K562 (cell line): ENCODE data around the gene AGAP1. TPM values are rescaled to one million over a fixed set of nuclear protein-coding genes. Genes with fewer than 3 reads are reported as not detected.

Experiments
- ATAC-seq: fragments of 200-7000 bp; cut with Tn5 transposase; 3 replicates; pipeline ENCODE4 v1.9.1; 2020; ENCODE audit warnings: moderate library complexity
- BruUV-seq: library from RNA; stranded (reverse); fragments of 400-500 nt; replicated peaks from 2 replicates; lab custom pipeline; 2021; lab: Mats Ljungman, UMichigan
- CTCF ChIA-PET: fragments of 300-600 bp; formaldehyde crosslinking; extraction: SDS; loops from one replicate; lab custom pipeline; 2021; ENCODE audit warnings: low intra/inter-chr PET ratio; lab: Yijun Ruan, JAX
- POLR2A ChIA-PET: fragments of 300-600, 350-650 bp; sonication (Branson Sonifier 250); formaldehyde crosslinking; extraction: SDS; loops from one replicate; lab custom pipeline; 2021; ENCODE audit warnings: antibody characterized with exemption, inconsistent platforms; lab: Yijun Ruan, JAX
- DNase-seq, 4 experiments: peaks; one replicate each; pipeline versions ENCODE4 v3.0.0 to v3.0.0-alpha.2; 2011 to 2018; ENCODE audit warnings: low spot score in 3 of 4, mixed read lengths in 3 of 4; ENCODE audit errors: extremely low read depth in 1 of 4
- FAIRE-seq: peaks from 2 replicates; lab custom pipeline; 2011; peaks lifted over from hg19 to GRCh38; lab: Jason Lieb, UNC
- H2AFZ ChIP-seq: 2 replicates; pipeline ENCODE4 v1.6.0; 2011; ENCODE audit warnings: low read depth, low read length, control low read depth, inconsistent platforms
- H3K27ac ChIP-seq: fragments of 200-600 bp; 3 replicates; pipeline ENCODE4 v1.8.0; 2011; ENCODE audit warnings: low read depth, mild to moderate bottlenecking, control low read depth, inconsistent platforms, low read length, moderate library complexity, mixed read lengths; ENCODE audit errors: extremely low read depth
- H3K27me3 ChIP-seq, 2 experiments: fragments of 300-600 bp in 1 of 2; 2 replicates in 1 of 2; 3 replicates in 1 of 2; pipeline versions ENCODE4 v1.6.0 to v1.8.0; 2011; ENCODE audit warnings: inconsistent platforms in 2 of 2, low read length in 2 of 2, mild to moderate bottlenecking in 1 of 2, mixed read lengths in 1 of 2, moderate library complexity in 1 of 2; ENCODE audit not compliant: control insufficient read depth in 2 of 2, insufficient read depth in 2 of 2
- H3K36me3 ChIP-seq: fragments of 300-600 bp; 3 replicates; pipeline ENCODE4 v1.8.0; 2011; ENCODE audit warnings: mild to moderate bottlenecking, low read length, inconsistent platforms; ENCODE audit not compliant: control insufficient read depth, insufficient read depth
- H3K4me1 ChIP-seq, 2 experiments: fragments of 200-600 bp in 1 of 2; replicated peaks in 1 of 2; 2 replicates in 1 of 2; 3 replicates in 1 of 2; pipeline versions ENCODE4 v1.5.1 to v1.8.0; 2011; ENCODE audit warnings: inconsistent platforms in 2 of 2, low read length in 2 of 2, mild to moderate bottlenecking in 1 of 2, mixed read lengths in 1 of 2, moderate library complexity in 1 of 2; ENCODE audit not compliant: control insufficient read depth in 2 of 2, insufficient read depth in 2 of 2
- H3K4me2 ChIP-seq: 2 replicates; pipeline ENCODE4 v1.6.1; 2011; ENCODE audit warnings: low read length, control low read depth, inconsistent platforms, mixed read lengths; ENCODE audit not compliant: insufficient read depth
- H3K4me3 ChIP-seq: fragments of 200-600 bp; sonication (generic), shearing (Covaris generic); 2 replicates; pipeline ENCODE4 v1.5.1; 2016; ENCODE audit warnings: control low read depth, inconsistent platforms
- H3K79me2 ChIP-seq: fragments of 200-600 bp; 3 replicates; pipeline ENCODE4 v1.8.0; 2011; ENCODE audit warnings: low read length, inconsistent platforms; ENCODE audit not compliant: control insufficient read depth, insufficient read depth
- H3K9ac ChIP-seq, 2 experiments: 2 replicates each; pipeline versions ENCODE4 v1.6.0 to v1.6.1; 2011; ENCODE audit warnings: low read depth in 2 of 2, low read length in 2 of 2, control low read depth in 1 of 2, inconsistent platforms in 1 of 2, mild to moderate bottlenecking in 1 of 2, mixed read lengths in 1 of 2; ENCODE audit not compliant: insufficient read depth in 1 of 2
- H3K9me1 ChIP-seq: one replicate; pipeline ENCODE4 v1.6.0; 2011; ENCODE audit warnings: inconsistent platforms, mild to moderate bottlenecking, low read length, moderate library complexity; ENCODE audit not compliant: control insufficient read depth, insufficient read depth
- H3K9me3 ChIP-seq: replicated peaks from 2 replicates; pipeline ENCODE4 v1.5.1; 2011; ENCODE audit warnings: low read depth, low read length, inconsistent platforms; ENCODE audit not compliant: control insufficient read depth, insufficient read depth
- H4K20me1 ChIP-seq: replicated peaks from 2 replicates; pipeline ENCODE4 v1.6.1; 2011; ENCODE audit warnings: low read length, inconsistent platforms, mixed read lengths; ENCODE audit not compliant: control insufficient read depth, insufficient read depth
- CBFB ChIP-seq: sonication (generic); formaldehyde crosslinking; IDR thresholded peaks from 2 replicates; pipeline ENCODE4 v1.4.0; 2020; ENCODE audit warnings: mild to moderate bottlenecking, missing genetic modification reagents
- EHMT2 ChIP-seq: fragments of 450-650 bp; IDR thresholded peaks from 2 replicates; pipeline ENCODE4 v1.6.1; 2018; ENCODE audit warnings: antibody characterized with exemption
- GATA2 ChIP-seq: sonication (generic); formaldehyde crosslinking; IDR thresholded peaks from 2 replicates; pipeline ENCODE4 v1.4.0; 2020; ENCODE audit warnings: mild to moderate bottlenecking, missing genetic modification reagents
- HDAC8 ChIP-seq: fragments of 450-650 bp; IDR thresholded peaks from 2 replicates; pipeline ENCODE4 v1.6.1; 2016; ENCODE audit warnings: mild to moderate bottlenecking, missing genetic modification characterization, moderate library complexity, missing compliant biosample characterization
- L3MBTL2 ChIP-seq: fragments of 450-650 bp; IDR thresholded peaks from 2 replicates; pipeline ENCODE4 v1.6.1; 2016; ENCODE audit warnings: mild to moderate bottlenecking, moderate library complexity
- MYNN ChIP-seq, 2 experiments: sonication (generic); formaldehyde crosslinking in 1 of 2; IDR thresholded peaks; 2 replicates each; pipeline versions ENCODE4 v1.5.0 to v1.6.1; 2016 to 2020; ENCODE audit warnings: antibody characterized with exemption in 1 of 2, missing genetic modification reagents in 1 of 2
- NCOA4 ChIP-seq: fragments of 450-650 bp; IDR thresholded peaks from 2 replicates; pipeline ENCODE4 v1.6.1; 2018; ENCODE audit warnings: mild to moderate bottlenecking; ENCODE audit not compliant: partially characterized antibody
- NFYB ChIP-seq: IDR thresholded peaks from 2 replicates; pipeline ENCODE4 v1.6.1; 2011; ENCODE audit warnings: mild to moderate bottlenecking, moderate library complexity; ENCODE audit not compliant: insufficient read length; ENCODE audit errors: extremely low read depth
- PML ChIP-seq: IDR thresholded peaks from 2 replicates; pipeline ENCODE4 v1.6.1; 2012; ENCODE audit warnings: low read length, inconsistent platforms
- POLR2G ChIP-seq: fragments of 200-400 bp; formaldehyde crosslinking; IDR thresholded peaks from 2 replicates; pipeline ENCODE4 v1.6.1; 2017; ENCODE audit warnings: low read depth, mild to moderate bottlenecking, antibody characterized with exemption, low read length, moderate library complexity
- SMAD3 ChIP-seq: fragments of 450-650 bp; formaldehyde crosslinking; conservative IDR thresholded peaks from 2 replicates; pipeline ENCODE4 v1.4.0; 2020; ENCODE audit warnings: mild to moderate bottlenecking
- TAF9B ChIP-seq: fragments of 450-650 bp; IDR thresholded peaks from 2 replicates; pipeline ENCODE4 v1.6.1; 2018; ENCODE audit warnings: mild to moderate bottlenecking; ENCODE audit not compliant: partially characterized antibody
- ZC3H4 ChIP-seq: sonication (generic); formaldehyde crosslinking; IDR thresholded peaks from 2 replicates; pipeline ENCODE4 v1.9.0; 2021; ENCODE audit warnings: missing genetic modification reagents, borderline replicate concordance
- WGBS: fragments of 100-300 bp; shearing (Covaris generic); methylation state at CpG from one replicate; pipeline ENCODE4 v1.1.6; 2016; ENCODE audit warnings: low coverage, mixed read lengths; ENCODE audit not compliant: insufficient coverage; ENCODE audit errors: missing lambda C conversion rate; 5-methylcytosine and 5-hydroxymethylcytosine counted together
- in situ Hi-C: fragments of 300-500 bp; cut with MboI; formaldehyde crosslinking; loops from 4 replicates; pipeline ENCODE4 v1.15.0; 2018; ENCODE audit warnings: inconsistent platforms, mixed read lengths
- intact Hi-C: fragments of 100-400 bp; cut with micrococcal nuclease; formaldehyde crosslinking; loops from 2 replicates; pipeline ENCODE4 v1.14.2; 2022
- polyA plus RNA-seq, 8 experiments: library from polyadenylated mRNA; depleted of rRNA in 4 of 8; stranded (reverse) in 5 of 8; unstranded in 3 of 8; fragments of >200 nt; fragmentation: Nextera tagmentation in 2 of 8; fragmentation: Illumina TruSeq in 1 of 8; extraction: Ambion mirVana in 2 of 8; extraction: Trizol in 1 of 8; gene quantifications; 2 replicates each; pipeline versions ENCODE4 v1.2.1 to v1.2.3, GENCODE V29; 2011 to 2014; ENCODE audit warnings: inconsistent platforms in 1 of 8, missing spikeins in 1 of 8
- total RNA-seq, 7 experiments: library from RNA; depleted of rRNA in 6 of 7; stranded (reverse); fragments of >200 nt in 6 of 7; fragmentation: Illumina TruSeq in 2 of 7; extraction: Trizol in 2 of 7; gene quantifications; 2 replicates each; pipeline versions ENCODE4 v1.2.1 to v1.2.3, GENCODE V29; 2011 to 2021; ENCODE audit warnings: low replicate concordance in 1 of 7

Gene AGAP1
- total and polyA plus RNA-seq, 9 of the 15 experiments (the other 6 are each of a cell fraction or from before 2014, with no cell fraction given), result 1.3 to 24.0 (median 10.6) TPM

GRCh38 chr2:236112466-236112865 lies 618.6 kb downstream of the AGAP1 start:
- WGBS, result 75% methylated on average over 12 of the region's 14 CpGs
- DNase-seq (no peak), ATAC-seq (no peak), FAIRE-seq (no peak)
- no peaks in the 10 kb centered on the region for H4K20me1 ChIP-seq
- POLR2A ChIA-PET, result no interaction called here
- no peak overlapping the region for H2AFZ ChIP-seq
- no peak overlapping the region for H3K4me2 ChIP-seq
- no peaks in the 10 kb centered on the region for H3K27me3 ChIP-seq
- no peaks in the 10 kb centered on the region for H3K9me1 ChIP-seq
- TF ChIP-seq GATA2 (CRISPR knock-in tag) (no peak), NFYB (no peak), SMAD3 (CRISPR knock-in tag) (no peak), CBFB (CRISPR knock-in tag) (no peak), L3MBTL2 (no peak), HDAC8 (no peak), TAF9B (no peak), EHMT2 (no peak), MYNN (IDR thresholded peaks at IDR 0.05) (no peak), MYNN (CRISPR knock-in tag; IDR thresholded peaks at IDR 0.05) (no peak), POLR2G (no peak), ZC3H4 (no peak), NCOA4 (no peak), PML (no peak)
- H3K9me3 ChIP-seq, result no peaks in the 10 kb centered on the region
- no peak overlapping the region for H3K4me3 ChIP-seq
- H3K79me2 ChIP-seq, result no peaks in the 10 kb centered on the region
- H3K27ac ChIP-seq, result no peak overlapping the region
- intact Hi-C loops, result no loop called here
- in situ Hi-C loops, result no loop called here
- no peaks in the 10 kb centered on the region for H3K36me3 ChIP-seq
- CTCF ChIA-PET, result no interaction called here
- BruUV-seq, result no TSS peak
- H3K9ac ChIP-seq, result no peak overlapping the region
- no peaks in the 10 kb centered on the region; a peak in 1 of 5 replicates for H3K4me1 ChIP-seq
